Activated naive CD4-positive, alpha-beta T cell treated with anti-CD3 and anti-CD28 coated beads for 36 hours (primary cell): ENCODE measurements around the gene PPIL1. TPM values are rescaled to one million over a fixed set of nuclear protein-coding genes. Genes with fewer than 3 reads are reported as not detected.

Experiments
- CTCF ChIA-PET: fragments of 350-600 bp; sonication (Branson Sonifier 250); formaldehyde crosslinking; loops from one replicate; lab custom pipeline; 2021; ENCODE audit warnings: antibody characterized with exemption; lab: Charles Lee
- DNase-seq: peaks from one replicate; pipeline ENCODE4 v3.0.0-alpha.2; 2020
- H3K27ac Mint-ChIP-seq: one replicate; pipeline ENCODE4 v1.8.0; 2021; ENCODE audit warnings: mild to moderate bottlenecking, mixed read lengths
- H3K27me3 Mint-ChIP-seq: one replicate; pipeline ENCODE4 v1.8.0; 2021; ENCODE audit warnings: low read depth, mixed read lengths
- H3K36me3 Mint-ChIP-seq: one replicate; pipeline ENCODE4 v1.8.0; 2021; ENCODE audit warnings: low read depth, mixed read lengths
- H3K4me1 Mint-ChIP-seq: one replicate; pipeline ENCODE4 v1.8.0; 2021; ENCODE audit warnings: low read depth, mixed read lengths
- H3K4me3 Mint-ChIP-seq: one replicate; pipeline ENCODE4 v1.8.0; 2021; ENCODE audit warnings: mild to moderate bottlenecking, moderate library complexity, mixed read lengths
- H3K9me3 Mint-ChIP-seq: one replicate; pipeline ENCODE4 v1.8.0; 2021; ENCODE audit warnings: mixed read lengths
- intact Hi-C: fragments of 100-400 bp; cut with micrococcal nuclease; formaldehyde crosslinking; loops from one replicate; pipeline ENCODE4 v1.15.1; 2023
- total RNA-seq, 2 experiments: library from RNA; stranded (reverse); gene quantifications; one replicate each; pipeline ENCODE4 v1.2.3, GENCODE V29; 2021

PPIL1 gene
- total RNA-seq, 2 experiments from 2014 or later = 42.8 to 44.0 TPM

DNA sequence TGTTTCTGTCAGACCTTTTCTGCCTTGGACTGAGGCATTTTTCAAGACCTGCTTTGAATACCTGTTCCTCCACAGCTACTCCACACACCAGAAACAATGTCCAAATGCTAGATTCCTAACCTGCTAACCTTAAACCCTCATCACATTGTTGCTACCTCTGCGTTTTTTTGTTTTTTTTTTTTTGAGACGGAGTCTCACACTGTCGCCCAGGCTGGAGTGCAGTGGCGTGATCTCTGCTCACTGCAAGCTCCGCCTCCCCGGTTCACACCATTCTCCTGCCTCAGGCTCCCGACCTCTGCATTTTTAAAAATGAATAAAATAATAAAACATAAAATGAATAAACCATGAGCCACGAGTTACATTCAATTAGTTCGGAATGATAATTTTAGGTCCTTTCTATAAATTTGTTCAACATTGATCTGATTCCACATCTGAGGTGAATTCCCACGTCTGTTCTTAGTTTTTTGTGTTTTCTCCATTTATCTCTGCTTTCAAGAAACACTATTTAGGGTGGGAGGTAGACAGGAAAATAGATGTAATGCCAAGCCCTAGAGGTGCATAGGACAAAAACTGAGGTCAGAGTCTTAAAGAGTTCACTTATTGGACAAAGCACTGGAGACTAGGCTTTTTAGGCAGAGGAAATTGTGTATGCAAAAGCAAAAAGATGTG is 12.5 kb upstream of the PPIL1 start:
- intact Hi-C loops = loop anchor here (5.0 kb wide), 1 partner anchor 370 kb away; the partner anchor contains the start of genes TBC1D22B and TMEM217
- H3K27ac Mint-ChIP-seq = peak overlapping the region; percentile 7
- peak overlapping the region; percentile 87 for H3K4me3 Mint-ChIP-seq
- H3K9me3 Mint-ChIP-seq = no peaks in the 10 kb centered on the region
- peaks cover 33% of the 10 kb centered on the region for H3K4me1 Mint-ChIP-seq
- CTCF ChIA-PET = interaction anchor here (0.6 to 7.4 kb wide), 3 partner anchors 20 to 323 kb away, joined by 3 to 82 read pairs (median 14); no protein-coding TSS in a partner anchor
- H3K36me3 Mint-ChIP-seq = no peaks in the 10 kb centered on the region
- no peak for DNase-seq
- H3K27me3 Mint-ChIP-seq = no peaks in the 10 kb centered on the region

GRCh38 chr6:36885461-36886401 is 11.1 kb upstream of the PPIL1 start, which contains the start of gene C6orf89:
C6orf89 (plus strand) TSS chr6:36885952; CDS start chr6:36899445, 13,493 bp downstream.
- intact Hi-C loops = loop anchor here (1.0 to 5.0 kb wide), 8 partner anchors 10 to 372 kb away; partner anchors contain the start of genes MTCH1, TBC1D22B and TMEM217
- Mint-ChIP-seq H3K27ac (peak within 1 kb of the TSS; percentile 92), H3K36me3 (no peaks in the 10 kb centered on the region), H3K27me3 (no peaks in the 10 kb centered on the region), H3K4me1 (peaks cover 33% of the 10 kb centered on the region), H3K9me3 (no peaks in the 10 kb centered on the region), H3K4me3 (peak within 1 kb of the TSS; percentile 87)
- DNase-seq = peak; percentile 99
- CTCF ChIA-PET = interaction anchor here (0.6 to 7.4 kb wide), 22 partner anchors 8 to 326 kb away, joined by 3 to 82 read pairs (median 6); partner anchors contain the start of genes MTCH1 and PPIL1

DNA sequence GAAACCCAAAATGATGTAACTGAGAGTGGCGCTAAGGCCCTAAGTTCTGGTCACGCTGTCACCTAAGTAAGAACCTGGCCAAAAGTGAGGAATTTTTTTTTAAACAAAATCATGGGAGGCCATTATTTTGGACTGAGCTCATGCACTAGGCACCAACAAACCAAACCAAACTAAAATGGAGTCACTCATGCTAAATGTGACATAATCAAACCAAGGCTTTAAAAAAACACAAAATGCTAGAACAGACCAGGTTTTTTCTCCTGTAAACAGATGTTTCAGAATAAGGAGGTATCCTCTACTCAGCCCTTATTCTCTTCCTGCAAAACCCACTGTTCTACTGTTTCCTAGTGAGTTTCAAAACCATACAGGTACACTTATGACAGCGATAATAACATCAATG is 10.0 kb upstream of the PPIL1 start:
- Mint-ChIP-seq H3K27ac (no peak overlapping the region), H3K4me3 (no peak overlapping the region)

GRCh38 chr6:36875250-36875633 is 639 bp upstream of the PPIL1 start:
- CTCF ChIA-PET = interaction anchor here (1.5 to 5.8 kb wide), 6 partner anchors 9 to 144 kb away, joined by 3 to 48 read pairs (median 18); partner anchors contain the start of gene C6orf89
- DNase-seq = no peak
- Mint-ChIP-seq H3K36me3 (peaks cover 22% of the 10 kb centered on the region), H3K27me3 (peaks cover 8% of the 10 kb centered on the region), H3K4me1 (peaks cover 35% of the 10 kb centered on the region), H3K9me3 (no peaks in the 10 kb centered on the region), H3K4me3 (peak overlapping the region; percentile 94), H3K27ac (peak overlapping the region; percentile 98)
- intact Hi-C loops = loop anchor here (1.0 kb wide), 1 partner anchor 10 kb away; the partner anchor contains the start of gene C6orf89

More for the DNA sequence above, 10.0 kb upstream of the PPIL1 start:
- DNase-seq = no peak
- intact Hi-C loops = loop anchor here (1.0 to 5.0 kb wide), 8 partner anchors 9 to 373 kb away; partner anchors contain the start of genes MTCH1, TBC1D22B and TMEM217
- CTCF ChIA-PET = interaction anchor here (0.7 to 7.4 kb wide), 14 partner anchors 10 to 327 kb away, joined by 3 to 82 read pairs (median 8); partner anchors contain the start of genes MTCH1 and PPIL1
- Mint-ChIP-seq H3K9me3 (no peaks in the 10 kb centered on the region), H3K36me3 (no peaks in the 10 kb centered on the region), H3K4me1 (peaks cover 31% of the 10 kb centered on the region), H3K27me3 (no peaks in the 10 kb centered on the region)

GRCh38 chr6:36873612-36874442 is 776 bp downstream of the PPIL1 start:
- CTCF ChIA-PET = interaction anchor here (0.6 to 5.8 kb wide), 16 partner anchors 8 to 145 kb away, joined by 3 to 48 read pairs (median 5); partner anchors contain the start of gene C6orf89
- Mint-ChIP-seq H3K27ac (peak overlapping the region; percentile 98), H3K9me3 (no peaks in the 10 kb centered on the region), H3K4me3 (peak overlapping the region; percentile 94), H3K36me3 (peaks cover 31% of the 10 kb centered on the region), H3K4me1 (peaks cover 39% of the 10 kb centered on the region), H3K27me3 (peaks cover 5% of the 10 kb centered on the region)
- DNase-seq = peak; percentile 52
- intact Hi-C loops = loop anchor here (5.0 kb wide), 1 partner anchor 298 kb away; the partner anchor contains the start of gene PIM1

DNA sequence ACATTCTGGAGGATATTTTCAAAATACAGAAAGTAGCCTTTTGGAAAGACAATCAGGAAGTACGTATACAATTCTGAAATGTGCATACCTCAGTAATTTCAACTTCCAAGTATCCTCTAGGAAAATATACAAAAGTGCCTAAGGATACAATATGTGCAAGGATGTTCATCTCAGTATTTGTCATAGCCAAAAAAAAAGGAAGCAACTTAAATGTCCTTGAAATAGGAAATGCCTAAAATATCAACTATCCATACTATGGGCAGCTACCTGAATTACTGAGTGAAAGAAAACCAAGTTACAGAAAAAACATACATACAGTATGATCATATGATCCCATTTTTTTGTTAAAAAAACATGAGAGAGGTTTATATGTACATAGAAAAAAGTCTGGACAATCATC is 1.5 kb downstream of the PPIL1 start:
- Mint-ChIP-seq H3K27ac (peak overlapping the region; percentile 98), H3K4me3 (peak overlapping the region; percentile 94), H3K9me3 (no peaks in the 10 kb centered on the region), H3K36me3 (peaks cover 36% of the 10 kb centered on the region), H3K27me3 (peaks cover 3% of the 10 kb centered on the region), H3K4me1 (peaks cover 42% of the 10 kb centered on the region)
- DNase-seq = no peak
- intact Hi-C loops = loop anchor here (5.0 kb wide), 1 partner anchor 299 kb away; the partner anchor contains the start of gene PIM1
- CTCF ChIA-PET = interaction anchor here (0.6 to 5.8 kb wide), 11 partner anchors 9 to 333 kb away, joined by 3 to 48 read pairs (median 7); partner anchors contain the start of gene C6orf89

DNA sequence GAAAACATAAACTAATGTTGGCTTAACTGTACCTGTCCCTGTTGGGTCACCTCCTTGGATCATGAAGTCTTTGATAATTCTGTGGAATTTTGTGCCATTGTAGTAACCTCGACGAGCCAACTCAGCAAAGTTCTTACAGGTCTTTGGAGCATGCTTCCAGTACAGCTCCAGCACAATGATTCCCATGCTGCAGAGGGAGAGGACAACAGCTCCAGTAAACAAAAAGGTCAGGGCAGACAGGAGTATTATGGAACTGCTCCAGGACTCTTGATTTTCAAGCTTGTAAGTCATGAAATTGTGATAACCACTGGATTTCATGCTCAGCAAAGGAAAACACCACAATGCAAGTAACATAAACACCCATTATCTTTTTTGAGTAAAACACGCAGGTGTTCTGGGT is 2.9 kb downstream of the PPIL1 start:
- CTCF ChIA-PET = interaction anchor here (1.2 to 5.8 kb wide), 4 partner anchors 13 to 147 kb away, joined by 4 to 27 read pairs (median 12); partner anchors contain the start of gene C6orf89
- intact Hi-C loops = loop anchor here (2.0 to 5.0 kb wide), 2 partner anchors 13 to 301 kb away; partner anchors contain the start of genes C6orf89 and PIM1

DNA sequence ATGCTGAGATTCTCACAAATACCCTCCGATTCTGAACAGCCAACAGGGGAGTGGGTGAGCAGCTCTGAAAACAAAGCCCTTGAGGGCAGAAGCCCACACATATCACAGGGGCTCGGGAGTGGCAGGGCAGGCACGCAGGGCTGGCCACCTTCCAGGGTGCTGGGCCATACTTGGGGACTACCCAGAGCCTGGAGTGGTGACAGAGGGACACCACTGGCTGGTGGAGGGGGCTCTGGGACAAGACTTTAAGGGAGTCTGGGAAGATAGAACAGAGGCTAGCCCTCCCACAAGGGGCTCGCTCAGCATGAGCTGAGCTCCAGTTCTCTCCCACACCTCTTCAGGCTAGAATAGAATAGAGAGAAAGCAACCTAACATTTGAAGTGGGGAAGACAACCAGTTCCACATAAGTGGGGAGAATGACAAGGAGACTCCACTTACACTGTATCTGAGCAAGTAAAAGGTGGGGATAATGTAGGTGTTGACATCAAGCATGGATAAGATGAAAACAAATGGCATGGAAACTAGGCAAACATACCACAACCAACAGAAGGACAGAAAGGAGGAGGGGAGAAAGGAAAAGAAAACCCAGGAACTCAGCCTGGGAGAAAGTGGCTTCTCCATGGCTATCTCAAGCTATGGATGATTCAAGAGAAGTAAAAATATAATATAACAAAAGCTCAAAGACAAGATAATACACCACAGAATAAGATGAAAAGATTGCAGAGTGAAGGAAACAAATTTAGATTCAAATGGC is 7.0 kb downstream of the PPIL1 start:
- no peak overlapping the region for H3K27ac Mint-ChIP-seq
- no peak overlapping the region for H3K4me3 Mint-ChIP-seq
- no peak for DNase-seq
- H3K9me3 Mint-ChIP-seq = no peaks in the 10 kb centered on the region
- intact Hi-C loops = no loop called here
- H3K36me3 Mint-ChIP-seq = peaks cover 64% of the 10 kb centered on the region
- H3K4me1 Mint-ChIP-seq = peaks cover 56% of the 10 kb centered on the region
- no peaks in the 10 kb centered on the region for H3K27me3 Mint-ChIP-seq
- CTCF ChIA-PET = no interaction called here

More for the DNA sequence above, 2.9 kb downstream of the PPIL1 start:
- no peaks in the 10 kb centered on the region for H3K9me3 Mint-ChIP-seq
- DNase-seq = no peak
- no peak overlapping the region for H3K4me3 Mint-ChIP-seq
- peaks cover 57% of the 10 kb centered on the region for H3K4me1 Mint-ChIP-seq
- H3K27me3 Mint-ChIP-seq = no peaks in the 10 kb centered on the region
- peaks cover 46% of the 10 kb centered on the region for H3K36me3 Mint-ChIP-seq
- peak overlapping the region; percentile 16 for H3K27ac Mint-ChIP-seq

- peak overlapping the region; percentile 66 for H3K27ac Mint-ChIP-seq
- intact Hi-C loops = no loop called here
- no peaks in the 10 kb centered on the region for H3K27me3 Mint-ChIP-seq
- H3K36me3 Mint-ChIP-seq = peaks cover 65% of the 10 kb centered on the region
- no peaks in the 10 kb centered on the region for H3K9me3 Mint-ChIP-seq
- no peak for DNase-seq
- CTCF ChIA-PET = interaction anchor here (6.6 kb wide), 1 partner anchor 15 kb away, joined by 49 read pairs; no protein-coding TSS in a partner anchor
- peaks cover 43% of the 10 kb centered on the region for H3K4me1 Mint-ChIP-seq
- H3K4me3 Mint-ChIP-seq = no peak overlapping the region
Observed at GRCh38 chr6:36865835-36866234, 8.8 kb downstream of the PPIL1 start.
